ENCODE data around the gene A3GALT2. TPM values are rescaled to one million over a fixed set of nuclear protein-coding genes. Genes with fewer than 3 reads are reported as not detected.

A3GALT2 gene
- total RNA-seq, 1 donor from 2014 or later, result not detected

Other genes with a start within 250 kb of the A3GALT2 start
- gene AZIN2, start 239.9 kb downstream of the A3GALT2 start, total RNA-seq, result 4.6 TPM
- 16.1 TPM for gene TRIM62, start 139.1 kb downstream of the A3GALT2 start, total RNA-seq
- 53.7 TPM for gene ZNF362, start 64.6 kb downstream of the A3GALT2 start, total RNA-seq
- gene PHC2, start 110.0 kb upstream of the A3GALT2 start, total RNA-seq, result 107 TPM
- 5.8 TPM for gene ZSCAN20, start 151.5 kb upstream of the A3GALT2 start, total RNA-seq